Adipose tissue (tissue), 3 donors: ENCODE data around the gene DCTN2. TPM values are rescaled to one million over a fixed set of nuclear protein-coding genes. Genes with fewer than 3 reads are reported as not detected.

Experiments used
- H3K27ac ChIP-seq: one replicate; pipeline ENCODE4 v1.5.1; 2013; ENCODE audit warnings: low read depth, low read length
- whole genome bisulfite sequencing, 3 donors: extraction: QIAGEN DNeasy Blood & Tissue Kit; methylation state at CpG; one replicate each; pipeline ENCODE4 v1.1.7; 2013; 5-methylcytosine and 5-hydroxymethylcytosine counted together
- polyA plus RNA-seq, 3 donors: library from polyadenylated mRNA; stranded (reverse); fragments of 200-250 nt; gene quantifications; one replicate each; pipeline ENCODE4 v1.2.3, GENCODE V29; 2013
- donor health status: healthy with polysubstance abuse.
- donor health status: Bipolar disorder and iron deficiency.
- donor health status: healthy.

DCTN2 gene
- polyA plus RNA-seq, 3 donors = 88.6 to 95.1 (median 93.2) TPM

DNA sequence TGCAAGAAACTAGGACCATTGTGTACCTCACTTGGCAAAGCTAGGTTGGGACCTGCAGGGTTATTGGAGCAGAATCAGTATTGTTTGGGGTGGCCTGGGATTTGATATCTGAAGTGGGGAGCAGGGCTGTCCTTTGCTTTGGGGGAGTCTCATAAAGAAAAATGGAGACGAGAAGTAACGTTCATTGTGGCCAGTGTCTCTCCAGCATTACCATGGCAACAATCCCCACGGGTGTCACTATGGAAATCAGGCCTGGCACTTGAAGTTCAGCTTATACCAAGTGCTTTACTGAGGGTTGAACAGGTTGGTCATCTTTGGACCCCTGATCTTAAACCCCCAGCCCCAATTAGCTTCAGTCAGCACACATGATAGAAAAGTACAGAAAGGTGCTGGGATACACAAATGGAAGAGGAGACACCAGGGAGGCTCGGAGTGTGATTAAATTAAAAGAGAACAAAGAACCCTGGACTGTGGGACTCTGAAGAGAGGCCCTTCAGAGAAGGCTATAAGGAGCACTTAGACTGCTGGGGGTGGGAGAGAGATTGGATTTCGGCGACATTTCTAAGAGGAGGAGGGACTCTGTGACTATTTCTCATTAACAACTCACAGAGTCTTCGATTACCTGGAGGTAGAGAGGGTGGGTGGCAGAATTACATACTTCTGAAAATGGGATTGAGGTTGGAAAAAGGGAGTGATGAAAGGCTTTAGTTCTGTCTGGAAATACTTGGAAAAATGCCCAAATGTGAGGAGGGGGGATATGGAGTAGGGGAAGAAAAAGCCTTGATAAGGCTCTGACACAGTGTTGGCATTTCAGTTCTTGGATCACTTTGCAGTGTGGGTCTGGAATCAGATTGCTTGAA is 6.6 kb upstream of the DCTN2 start:
- WGBS, 3 donors = 63 to 72% (median 67%) methylated on average over 7 of the region's 7 CpGs

DNA sequence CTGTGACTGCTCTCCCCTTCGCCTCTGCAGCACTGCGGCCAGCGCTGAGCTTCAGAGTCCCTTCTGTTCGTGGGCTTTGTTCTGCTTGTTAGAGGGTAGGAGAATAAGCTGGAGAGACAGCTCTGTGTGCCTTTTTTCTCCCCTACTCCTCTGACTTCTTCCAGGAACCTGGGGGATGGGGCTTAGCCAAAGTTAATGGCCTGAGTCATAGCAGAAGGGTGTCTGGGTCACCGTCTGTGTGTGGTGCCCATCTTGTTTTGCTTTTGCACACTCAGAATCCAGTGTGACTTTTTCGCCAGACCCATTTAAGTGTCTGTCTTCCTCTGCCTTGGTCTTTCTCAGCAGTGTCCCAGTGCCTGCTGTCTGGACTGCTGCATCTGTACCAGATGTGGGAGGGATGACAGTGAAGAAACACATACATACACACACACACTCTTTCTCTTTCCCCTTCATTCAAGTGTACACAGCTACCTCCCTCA is 5.9 kb upstream of the DCTN2 start:
- no peak overlapping the region for H3K27ac ChIP-seq
- WGBS, 3 donors = 62 to 70% (median 66%) methylated on average over 6 of the region's 6 CpGs

More for the DNA sequence above, 6.6 kb upstream of the DCTN2 start:
- H3K27ac ChIP-seq = no peak overlapping the region

DNA sequence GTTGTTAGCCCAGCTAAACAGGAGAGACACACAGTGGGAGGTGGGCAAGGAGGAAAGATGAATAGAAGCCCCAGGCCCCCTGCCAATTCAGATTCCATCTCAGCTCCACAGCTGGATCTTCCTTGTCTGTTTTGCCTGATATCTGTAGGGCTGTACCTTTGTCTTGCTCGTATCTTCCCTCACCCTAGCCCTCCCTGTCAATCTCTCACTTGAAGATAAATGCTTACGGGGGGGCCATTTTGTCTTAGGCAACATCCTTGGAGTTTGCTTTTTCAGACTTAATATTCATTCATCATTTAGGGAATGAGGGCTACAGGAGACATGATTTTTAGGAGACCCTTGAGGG is 5.3 kb upstream of the DCTN2 start:
- no peak overlapping the region for H3K27ac ChIP-seq
- WGBS, 3 donors = 77 to 87% (median 82%) methylated on average over 2 of the region's 2 CpGs

DNA sequence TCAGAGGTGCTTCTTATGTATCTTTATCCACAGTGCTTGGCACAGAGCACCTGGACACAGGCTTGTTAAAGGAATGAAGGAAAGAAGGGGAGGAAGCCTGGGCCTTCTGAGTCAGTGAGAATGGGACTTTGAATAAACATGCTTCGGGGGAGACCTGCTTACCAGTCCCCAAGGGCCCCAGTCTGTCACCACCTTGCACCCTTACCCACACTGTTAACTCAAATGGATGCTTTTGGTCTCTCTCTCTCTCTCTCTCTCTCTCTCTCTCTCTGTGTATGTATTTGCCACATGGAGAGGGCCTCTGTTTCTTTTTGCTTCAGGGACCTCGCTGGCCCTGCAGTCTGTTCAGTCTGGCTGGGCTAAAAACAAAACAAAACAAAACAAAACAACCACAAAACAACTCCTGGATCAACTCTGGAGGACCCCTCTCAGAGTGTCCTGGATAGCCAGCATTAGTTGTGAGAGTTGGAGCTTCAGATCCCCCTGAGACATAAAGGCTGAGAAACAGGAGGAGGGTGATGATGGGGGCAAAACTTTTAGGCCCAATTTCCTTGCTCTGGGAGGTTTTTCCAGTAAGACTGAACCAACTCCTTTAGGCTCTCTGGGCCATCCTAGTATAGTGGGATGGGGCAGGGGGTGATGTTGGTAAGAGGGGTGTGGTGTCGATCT is 4.8 kb upstream of the DCTN2 start:
- 75 to 89% (median 88%) methylated on average over 3 of the region's 3 CpGs for WGBS, 3 donors
- H3K27ac ChIP-seq = no peak overlapping the region

DNA sequence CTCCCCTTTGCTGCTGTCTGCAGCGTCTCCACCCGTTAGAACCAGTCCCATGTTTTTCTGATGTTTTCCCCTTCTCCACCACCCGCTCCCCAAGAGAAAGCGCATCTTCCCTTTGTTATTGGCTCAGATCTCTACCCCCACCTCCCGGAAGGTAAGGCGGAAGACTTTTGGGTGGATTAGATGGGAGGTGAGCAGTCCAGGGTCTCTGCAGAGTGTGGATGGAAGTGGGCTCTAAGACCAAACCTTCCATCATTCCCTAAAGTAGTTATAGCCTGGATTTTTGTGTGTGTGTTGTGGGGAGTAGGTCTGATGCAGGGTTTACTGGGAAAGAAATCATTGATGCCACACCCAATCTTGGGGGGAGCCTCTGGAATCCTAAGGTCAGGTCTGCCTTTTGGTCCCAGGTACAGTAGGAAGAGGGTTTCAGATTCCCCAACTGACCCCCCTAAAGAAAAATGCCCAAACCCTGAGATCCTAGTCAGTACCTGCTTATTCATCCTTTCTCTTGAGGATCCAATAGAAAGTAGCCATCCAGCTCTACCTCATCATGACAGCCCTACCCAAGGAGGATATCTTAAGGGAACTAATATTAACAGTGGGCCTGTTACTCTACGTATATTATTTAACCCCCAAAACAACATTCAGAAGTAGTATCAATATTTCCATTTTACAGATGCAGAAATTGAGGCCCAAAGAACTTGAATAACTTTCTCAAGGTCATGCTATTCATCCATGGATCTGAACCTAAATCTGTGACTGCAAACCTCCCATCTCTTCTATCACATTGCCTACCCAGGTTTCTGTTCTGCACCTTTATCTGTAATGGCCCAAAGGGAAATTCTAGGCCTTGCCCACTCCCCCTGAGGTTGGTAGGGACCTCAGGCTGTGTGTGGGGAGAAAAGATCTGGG is 3.9 kb upstream of the DCTN2 start:
- 65 to 73% (median 70%) methylated on average over 7 of the region's 7 CpGs for WGBS, 3 donors
- H3K27ac ChIP-seq = no peak overlapping the region

DNA sequence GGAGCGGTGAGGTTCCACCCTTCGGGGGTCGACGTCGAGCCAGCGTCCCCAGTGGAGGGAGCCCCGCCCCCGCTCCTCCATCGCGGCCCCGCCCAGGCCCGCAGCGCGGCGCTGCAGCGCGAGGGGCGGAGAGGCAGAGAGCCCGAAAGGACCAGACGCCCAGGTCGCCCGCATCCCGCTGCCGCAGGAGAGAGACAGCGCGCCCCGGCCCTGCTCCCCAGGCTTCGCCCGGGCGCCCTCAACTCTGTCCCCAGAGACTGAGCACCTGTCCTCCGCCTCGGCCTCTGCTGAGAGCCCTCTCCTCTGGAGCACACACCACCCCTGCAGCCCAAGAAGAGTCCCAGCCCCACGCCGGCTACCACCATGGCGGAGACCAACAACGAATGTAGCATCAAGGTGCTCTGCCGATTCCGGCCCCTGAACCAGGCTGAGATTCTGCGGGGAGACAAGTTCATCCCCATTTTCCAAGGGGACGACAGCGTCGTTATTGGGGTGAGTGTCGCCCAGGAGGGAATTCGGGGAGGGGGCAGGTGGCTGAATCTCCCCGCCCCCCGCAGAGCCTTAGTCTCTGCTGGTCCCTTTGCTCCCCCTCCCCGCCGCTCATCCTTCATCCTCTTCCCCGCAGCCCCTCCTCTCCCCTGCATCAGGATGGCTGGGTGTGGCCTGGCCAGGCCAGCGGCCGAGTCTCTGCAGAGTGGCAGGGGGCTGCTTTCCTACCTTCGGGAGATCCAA is 3.1 kb upstream of the DCTN2 start, which contains the start of gene KIF5A:
Gene KIF5A, plus strand, starts transcription at position 136 of the 732 bp plus-strand sequence. Its CDS starts 228 bp downstream, at position 364.
- H3K27ac ChIP-seq = no peak within 1 kb of the TSS
- 5 to 8% (median 8%) methylated on average over 38 to 48 of the region's 52 CpGs for WGBS, 3 donors

DNA sequence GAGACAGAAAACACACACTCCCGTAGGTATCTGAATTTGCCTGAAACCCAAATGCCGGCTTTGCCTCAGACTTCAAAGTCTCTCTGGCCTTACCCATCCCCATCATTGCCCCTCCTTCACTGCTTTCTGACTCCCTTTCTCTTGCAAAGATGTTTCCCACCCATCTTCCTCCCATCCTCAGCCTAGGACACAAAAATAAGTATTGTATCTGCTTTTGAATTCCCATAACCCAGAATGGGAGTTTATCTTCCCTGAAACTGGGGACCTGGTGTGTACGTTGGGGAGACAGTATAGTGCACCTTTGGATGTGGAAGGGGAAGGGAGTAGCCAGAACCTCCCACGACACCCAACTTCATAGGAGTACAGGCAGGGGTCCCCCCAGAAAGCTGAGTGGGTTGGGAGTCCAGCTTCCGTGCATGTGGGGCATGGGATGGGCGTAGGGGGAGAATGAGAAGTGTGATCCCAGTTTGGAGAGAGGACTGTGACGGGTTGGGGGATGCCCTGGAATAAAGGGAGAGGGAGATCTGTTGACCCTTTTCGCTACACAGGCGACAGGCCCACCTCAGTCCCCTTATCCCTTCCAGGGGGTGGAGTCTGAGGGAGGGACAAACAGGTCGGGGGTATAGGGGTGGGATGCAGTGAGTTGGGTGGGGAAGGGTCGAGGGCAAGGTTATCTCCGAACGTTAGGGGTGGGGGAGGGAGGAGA is 2.4 kb upstream of the DCTN2 start:
- H3K27ac ChIP-seq = no peak overlapping the region
- WGBS, 3 donors = 36 to 42% (median 41%) methylated on average over 13 of the region's 13 CpGs

DNA sequence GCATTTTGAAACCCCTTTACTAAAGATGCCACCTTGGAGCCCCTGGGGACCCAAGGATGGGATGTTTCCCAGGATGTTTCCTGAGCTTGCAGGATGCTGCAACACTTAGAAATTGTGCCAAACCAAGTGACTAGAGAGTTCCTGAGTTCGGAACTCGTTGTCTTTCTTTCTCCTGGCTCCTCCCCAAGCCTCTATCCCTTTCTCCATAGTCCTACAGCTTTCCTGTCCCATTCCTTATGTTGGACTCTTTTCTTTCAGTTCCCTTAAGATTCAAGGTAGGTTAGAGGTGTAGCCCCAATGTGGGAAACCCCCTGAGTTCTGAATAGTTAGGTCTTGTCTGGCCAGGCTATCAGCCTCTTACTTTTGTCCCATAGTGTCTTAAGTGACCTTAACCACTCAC is 1.5 kb upstream of the DCTN2 start:
- whole genome bisulfite sequencing, 3 donors = 21 to 46% (median 27%) methylated on average over 2 of the region's 2 CpGs
- no peak overlapping the region for H3K27ac ChIP-seq

DNA sequence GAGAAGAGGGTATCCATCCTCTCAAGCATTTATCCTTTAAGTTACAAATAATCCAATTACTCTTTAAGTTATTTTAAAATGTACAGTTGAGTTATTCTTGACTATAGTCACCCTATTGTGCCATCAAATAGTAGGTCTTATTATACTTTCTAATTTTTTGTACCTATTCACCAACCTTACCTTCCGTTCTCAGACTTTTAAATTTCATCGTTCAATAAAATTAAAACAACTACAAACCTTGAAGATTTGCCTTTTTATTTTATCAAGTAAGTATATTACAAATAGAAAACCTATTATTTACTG is 972 bp upstream of the DCTN2 start:
- WGBS, 3 donors = 91 to 97% (median 94%) methylated on average over 2 of the region's 2 CpGs
- no peak overlapping the region for H3K27ac ChIP-seq

DNA sequence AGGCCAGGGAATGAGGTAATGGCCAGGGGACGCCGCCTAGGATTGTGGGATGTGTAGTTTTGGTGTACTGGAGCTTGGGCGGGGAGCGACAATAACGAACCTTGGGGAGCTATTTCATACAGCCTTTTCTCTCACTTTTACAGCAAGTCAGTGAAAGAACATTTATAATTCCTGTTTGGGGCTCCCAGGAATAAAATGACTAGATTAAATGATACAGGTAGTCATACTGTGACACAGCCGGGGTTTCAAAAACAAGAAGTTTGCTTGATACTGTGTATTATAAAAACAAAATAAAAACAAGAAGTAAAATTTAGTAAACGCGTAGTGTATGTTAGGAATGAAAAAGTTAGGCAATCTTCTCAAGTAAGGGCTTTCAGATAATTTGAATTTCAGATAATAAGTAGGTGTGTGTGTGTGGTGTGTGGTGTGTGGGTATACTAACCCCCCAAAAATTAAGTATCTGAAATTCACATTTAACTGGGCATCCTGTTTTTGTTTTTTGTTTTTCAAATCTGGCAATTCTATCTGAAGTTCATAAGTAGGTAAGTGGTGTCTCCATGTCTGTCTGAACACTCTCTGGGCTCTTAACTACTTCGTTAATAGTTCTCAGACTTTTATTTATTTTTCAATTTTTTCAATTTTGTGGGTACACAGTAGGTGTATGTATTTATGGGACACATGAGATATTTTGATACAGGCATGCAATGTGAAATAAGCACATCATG is 458 bp upstream of the DCTN2 start:
- 16 to 22% (median 17%) methylated on average over 9 of the region's 9 CpGs for WGBS, 3 donors

DNA sequence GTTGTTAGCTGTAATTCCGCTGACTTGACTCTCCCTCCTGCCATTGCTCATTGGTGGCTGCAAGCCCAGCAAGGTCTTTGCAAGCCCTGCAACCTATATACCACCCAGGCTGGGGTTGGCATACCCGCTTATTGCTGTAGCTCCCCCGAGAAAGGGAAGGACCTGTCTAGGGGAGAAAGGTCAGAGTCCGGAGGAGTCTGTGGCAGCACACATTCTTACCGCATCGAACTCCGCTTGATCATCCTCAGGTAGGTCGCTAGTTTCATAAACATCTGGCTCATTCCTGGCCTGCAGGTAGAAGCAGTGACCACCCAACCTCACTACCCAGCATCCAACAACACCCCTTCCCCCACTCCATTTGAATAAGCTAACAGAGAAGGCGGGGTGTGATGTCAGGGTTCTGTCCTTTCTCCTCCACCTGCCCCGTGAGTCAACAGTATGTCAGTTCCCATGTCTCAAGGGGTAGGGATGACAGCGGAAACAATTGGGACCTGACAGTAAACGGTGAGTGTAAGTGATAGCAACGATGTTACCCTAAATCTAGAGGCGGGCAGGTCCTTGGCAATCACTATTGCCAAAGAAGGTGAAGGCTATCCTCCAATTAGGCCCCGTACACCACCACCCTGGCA is 1.1 kb downstream of the DCTN2 start:
- no peak overlapping the region for H3K27ac ChIP-seq
- 45 to 64% (median 62%) methylated on average over 15 of the region's 15 CpGs for WGBS, 3 donors

More for the DNA sequence above, 458 bp upstream of the DCTN2 start:
- H3K27ac ChIP-seq = no peak overlapping the region

DNA sequence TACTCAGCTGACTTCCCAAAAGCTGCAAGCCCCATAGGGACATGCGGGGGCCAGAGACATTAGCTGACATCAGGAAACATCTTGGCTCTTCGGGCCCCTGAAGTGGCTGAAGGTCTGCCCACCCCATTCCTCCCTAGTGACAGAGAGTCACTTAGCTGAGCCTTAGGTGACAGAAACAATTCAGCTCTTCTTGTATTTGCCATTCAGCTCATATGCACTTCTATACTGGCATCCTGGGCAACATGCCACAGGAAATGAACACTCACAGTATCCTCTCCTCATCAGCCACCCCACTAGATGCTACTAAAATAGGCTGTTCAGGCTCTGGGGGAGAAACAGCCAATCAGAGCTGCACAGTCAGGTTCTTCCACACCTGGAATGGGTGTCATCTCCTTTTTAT is 3.4 kb downstream of the DCTN2 start:
- WGBS, 3 donors = 54 to 91% (median 63%) methylated on average over 2 of the region's 2 CpGs
- no peak overlapping the region for H3K27ac ChIP-seq

DNA sequence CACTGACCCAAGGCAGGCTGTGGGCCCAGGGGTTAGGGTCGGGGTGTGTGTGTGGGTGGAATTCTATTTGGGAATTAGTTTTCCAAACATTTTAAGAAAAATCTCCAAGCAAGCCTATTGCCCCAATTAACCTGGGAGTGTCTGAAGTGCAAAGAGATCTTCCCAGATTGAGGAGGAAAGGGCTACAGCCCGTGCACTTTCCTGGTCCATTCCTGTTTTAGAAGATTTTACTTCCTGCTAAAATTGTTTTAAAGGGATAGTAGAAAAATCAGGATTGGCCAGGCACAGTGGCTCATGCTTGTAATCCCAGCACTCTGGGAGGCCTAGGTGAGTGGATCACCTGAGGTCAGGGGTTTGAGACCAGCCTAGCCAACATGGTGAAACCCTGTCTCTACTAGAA is 5.3 kb downstream of the DCTN2 start:
- 69 to 77% (median 77%) methylated on average over 2 of the region's 2 CpGs for WGBS, 3 donors
- H3K27ac ChIP-seq = no peak overlapping the region

DNA sequence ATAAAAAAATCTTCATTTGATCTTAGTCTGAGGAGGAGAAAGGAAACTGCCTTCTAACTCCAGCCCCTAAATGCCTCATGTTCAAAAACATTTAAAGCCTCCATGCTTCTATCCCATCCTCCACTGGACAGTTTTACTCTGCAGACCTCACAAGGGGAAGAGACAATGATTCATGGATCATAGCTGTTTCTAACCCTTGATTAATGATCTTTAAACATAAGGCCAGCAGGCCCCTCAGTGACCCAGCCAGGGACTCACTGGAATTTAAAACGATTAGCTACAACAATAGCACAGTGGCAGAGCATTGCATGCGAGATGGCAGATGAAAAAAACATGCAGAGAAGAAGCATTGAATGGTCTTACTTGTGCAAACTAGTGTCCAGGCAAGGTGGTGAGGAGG is 6.0 kb downstream of the DCTN2 start:
- WGBS, 3 donors = 39 to 56% (median 53%) methylated on average over 2 of the region's 2 CpGs

DNA sequence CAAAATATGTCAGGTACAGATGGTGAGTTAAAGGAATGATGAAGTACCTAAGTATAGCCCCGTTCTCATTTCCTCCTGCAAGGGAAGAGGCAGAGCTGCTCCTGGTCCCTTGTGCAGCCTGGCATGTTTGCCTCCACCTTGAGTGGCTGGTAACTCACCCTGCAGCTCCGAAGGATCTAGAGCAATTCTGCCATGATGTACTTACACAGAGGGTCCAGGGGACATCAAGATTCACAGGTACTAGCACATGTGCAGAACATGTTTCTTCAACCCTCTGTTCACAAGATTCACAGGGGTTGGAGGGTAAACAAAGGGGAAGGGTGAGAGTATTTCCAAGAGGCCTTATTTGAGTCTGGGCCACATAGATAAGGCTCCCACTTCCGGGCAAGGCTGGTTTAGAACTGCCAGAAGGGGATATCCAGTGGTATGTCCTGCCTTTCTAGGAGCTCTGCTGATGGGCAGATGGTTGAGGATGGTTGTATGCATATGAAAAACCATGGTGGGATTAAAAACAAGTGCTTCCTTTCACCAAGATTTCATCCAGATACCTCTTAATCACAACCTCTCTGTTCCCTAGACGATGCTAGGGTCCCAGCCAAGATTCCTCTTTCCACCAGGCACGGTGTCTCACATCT is 7.7 kb downstream of the DCTN2 start:
- WGBS, 3 donors = 70 to 85% (median 77%) methylated on average over 5 of the region's 5 CpGs
- no peak overlapping the region for H3K27ac ChIP-seq

More for the DNA sequence above, 6.0 kb downstream of the DCTN2 start:
- H3K27ac ChIP-seq = no peak overlapping the region

DNA sequence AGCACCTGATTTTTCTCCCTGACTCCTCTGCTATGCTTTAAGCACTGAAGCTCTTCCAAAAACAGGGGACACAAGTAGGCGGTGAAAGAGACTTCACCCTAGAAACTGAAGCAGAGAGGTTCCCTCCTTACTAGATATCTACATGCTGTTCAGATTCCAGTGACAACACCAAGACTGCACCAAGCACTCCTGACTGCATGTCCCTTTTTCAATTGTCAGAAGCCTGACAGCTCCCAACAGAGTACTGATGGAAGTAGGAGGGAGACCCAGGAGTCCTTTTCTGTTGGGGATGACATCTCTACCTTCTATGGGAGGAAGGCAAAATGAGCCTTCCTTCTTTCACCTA is 10.4 kb downstream of the DCTN2 start:
- 98 to 100% (median 100%) methylated on average over 1 of the region's 1 CpG for WGBS, 3 donors

More for the DNA sequence above, 10.4 kb downstream of the DCTN2 start:
- no peak overlapping the region for H3K27ac ChIP-seq
